IPS-18c (cell line): ENCODE measurements around the gene HCRTR1.

Experiments used
- H3K4me3 ChIP-seq: 2 replicates; pipeline ENCODE4 v1.7.0; 2013; ENCODE audit warnings: low read depth, mild to moderate bottlenecking, low read length, moderate library complexity; ENCODE audit not compliant: insufficient read depth
- H3K9me3 ChIP-seq: one replicate; pipeline ENCODE4 v1.6.1; 2013; ENCODE audit warnings: mild to moderate bottlenecking, low read length, moderate library complexity; ENCODE audit not compliant: control insufficient read depth, insufficient read depth

Gene HCRTR1

GRCh38 chr1:31667065-31667785, 49.7 kb downstream of the HCRTR1 start:
- Histone ChIP-seq H3K9me3 (peaks cover 2% of the 10 kb centered on the region), H3K4me3 (no peak overlapping the region)

GRCh38 chr1:31668303-31668883, 50.9 kb downstream of the HCRTR1 start:
- Histone ChIP-seq H3K9me3 (no peaks in the 10 kb centered on the region), H3K4me3 (no peak overlapping the region)

- Histone ChIP-seq H3K4me3 (no peak overlapping the region), H3K9me3 (no peaks in the 10 kb centered on the region)
These were observed 51.9 kb downstream of the HCRTR1 start for GRCh38 chr1:31669433-31669785.

GRCh38 chr1:31669786-31670592, 52.5 kb downstream of the HCRTR1 start:
- Histone ChIP-seq H3K4me3 (no peak overlapping the region), H3K9me3 (no peaks in the 10 kb centered on the region)

GRCh38 chr1:31670593-31670964, 53.1 kb downstream of the HCRTR1 start:
- H3K4me3 ChIP-seq: no peak overlapping the region
- H3K9me3 ChIP-seq: no peaks in the 10 kb centered on the region

- no peaks in the 10 kb centered on the region for H3K9me3 ChIP-seq
- no peak overlapping the region for H3K4me3 ChIP-seq
These were observed 53.7 kb downstream of the HCRTR1 start for GRCh38 chr1:31671147-31671546.

- H3K4me3 ChIP-seq: no peak overlapping the region
- no peaks in the 10 kb centered on the region for H3K9me3 ChIP-seq
These were observed 54.2 kb downstream of the HCRTR1 start for GRCh38 chr1:31671561-31672201.

GRCh38 chr1:31672986-31673385, 55.5 kb downstream of the HCRTR1 start:
- Histone ChIP-seq H3K4me3 (no peak overlapping the region), H3K9me3 (no peaks in the 10 kb centered on the region)

- no peaks in the 10 kb centered on the region for H3K9me3 ChIP-seq
- H3K4me3 ChIP-seq: no peak overlapping the region
These were observed 55.9 kb downstream of the HCRTR1 start for GRCh38 chr1:31673433-31673832.

- H3K4me3 ChIP-seq: no peak overlapping the region
- H3K9me3 ChIP-seq: no peaks in the 10 kb centered on the region
These were observed 57.1 kb downstream of the HCRTR1 start for GRCh38 chr1:31674626-31675025.

GRCh38 chr1:31675161-31675560, 57.7 kb downstream of the HCRTR1 start:
- Histone ChIP-seq H3K4me3 (no peak overlapping the region), H3K9me3 (no peaks in the 10 kb centered on the region)

- Histone ChIP-seq H3K4me3 (no peak overlapping the region), H3K9me3 (no peaks in the 10 kb centered on the region)
These were observed 58.3 kb downstream of the HCRTR1 start for GRCh38 chr1:31675756-31676155.
